Endodermal cell (in vitro differentiated cells): ENCODE data around the gene LACTBL1. TPM values are rescaled to one million over a fixed set of nuclear protein-coding genes. Genes with fewer than 3 reads are reported as not detected.
A peak's percentile ranks its signal among the peaks of the same experiment; 100 is the strongest.

Experiments used
- DNase-seq: peaks from one replicate; pipeline ENCODE4 v3.0.0-alpha.2; 2017
- H3K27ac ChIP-seq: 2 replicates; pipeline ENCODE4 v1.5.1; 2013; ENCODE audit warnings: mild to moderate bottlenecking, low read depth, low read length, moderate library complexity
- H3K27me3 ChIP-seq: 2 replicates; pipeline ENCODE4 v1.6.1; 2013; ENCODE audit warnings: mild to moderate bottlenecking, low read length, moderate library complexity; ENCODE audit not compliant: insufficient read depth, control insufficient read depth, poor library complexity, severe bottlenecking
- H3K36me3 ChIP-seq: 2 replicates; pipeline ENCODE4 v1.7.0; 2013; ENCODE audit warnings: mild to moderate bottlenecking, low read length, moderate library complexity; ENCODE audit not compliant: control insufficient read depth, insufficient read depth
- H3K4me1 ChIP-seq: one replicate; pipeline ENCODE4 v1.7.0; 2013; ENCODE audit warnings: low read length; ENCODE audit not compliant: control insufficient read depth, insufficient read depth
- H3K4me3 ChIP-seq: 2 replicates; pipeline ENCODE4 v1.5.1; 2013; ENCODE audit warnings: mild to moderate bottlenecking, low read length, moderate library complexity
- H3K9ac ChIP-seq: 2 replicates; pipeline ENCODE4 v1.6.1; 2013; ENCODE audit warnings: mild to moderate bottlenecking, low read length, moderate library complexity; ENCODE audit not compliant: poor library complexity, severe bottlenecking; ENCODE audit errors: extremely low read depth
- H3K9me3 ChIP-seq: 2 replicates; pipeline ENCODE4 v1.6.1; 2013; ENCODE audit warnings: mild to moderate bottlenecking, low read length, moderate library complexity; ENCODE audit not compliant: control insufficient read depth
- H3K27ac Mint-ChIP-seq: 2 replicates; pipeline ENCODE4 v1.8.0; 2020; ENCODE audit warnings: mixed read lengths
- H3K27me3 Mint-ChIP-seq: 2 replicates; pipeline ENCODE4 v1.8.0; 2021; ENCODE audit warnings: mild to moderate bottlenecking, mixed read lengths; ENCODE audit not compliant: insufficient read depth
- H3K36me3 Mint-ChIP-seq: 2 replicates; pipeline ENCODE4 v1.8.0; 2020; ENCODE audit warnings: low read depth, mixed read lengths
- H3K4me1 Mint-ChIP-seq: 2 replicates; pipeline ENCODE4 v1.8.0; 2020; ENCODE audit warnings: mixed read lengths
- H3K4me3 Mint-ChIP-seq: 2 replicates; pipeline ENCODE4 v1.8.0; 2020; ENCODE audit warnings: mild to moderate bottlenecking, moderate library complexity, mixed read lengths
- H3K9me3 Mint-ChIP-seq: 2 replicates; pipeline ENCODE4 v1.8.0; 2020; ENCODE audit warnings: mild to moderate bottlenecking, mixed read lengths
- CTCF ChIP-seq: fragments of 200-600 bp; sonication (generic); conservative IDR thresholded peaks from 2 replicates; pipeline ENCODE4 v1.5.0; 2021; ENCODE audit warnings: antibody characterized with exemption, mild to moderate bottlenecking
- WGBS, 2 experiments: methylation state at CpG; one replicate each; pipeline versions ENCODE4 v1.1.5 to v1.1.7; 2013; ENCODE audit warnings: missing lambda C conversion rate in 2 of 2, mixed read lengths in 1 of 2; ENCODE audit not compliant: insufficient coverage in 1 of 2, insufficient read length in 1 of 2; 5-methylcytosine and 5-hydroxymethylcytosine counted together
- total RNA-seq, 2 donors: library from RNA; stranded (reverse); fragmentation: NEBNext Ultra II Directional in 1 of 2; extraction: Animal tissue kit (Norgen Biotek cat#: 25700) in 1 of 2; gene quantifications; 2 replicates in 1 of 2; 3 replicates in 1 of 2; pipeline ENCODE4 v1.2.1, GENCODE V29; 2021

Gene LACTBL1
- total RNA-seq, 2 donors from 2014 or later, result not detected

GRCh38 chr1:22975694-22976093, 3.0 kb upstream of the LACTBL1 start:
- Histone ChIP-seq H3K9ac (no peak overlapping the region), H3K9me3 (no peaks in the 10 kb centered on the region), H3K36me3 (no peaks in the 10 kb centered on the region), H3K4me3 (no peak overlapping the region), H3K27ac (no peak overlapping the region), H3K4me1 (peaks cover 6% of the 10 kb centered on the region), H3K27me3 (no peaks in the 10 kb centered on the region)
- peak overlapping the region; percentile 96 for H3K27ac Mint-ChIP-seq
- no peak for DNase-seq
- peaks cover 17% of the 10 kb centered on the region for H3K4me1 Mint-ChIP-seq
- no peak for TF ChIP-seq CTCF
- no peaks in the 10 kb centered on the region for H3K36me3 Mint-ChIP-seq
- 89 to 100% methylated on average over 2 to 3 of the region's 3 CpGs for WGBS, 2 experiments
- H3K9me3 Mint-ChIP-seq, result no peaks in the 10 kb centered on the region
- no peaks in the 10 kb centered on the region for H3K27me3 Mint-ChIP-seq
- H3K4me3 Mint-ChIP-seq, result no peak overlapping the region

GRCh38 chr1:22971611-22972405, 858 bp downstream of the LACTBL1 start:
- H3K27me3 ChIP-seq, result peaks cover 25% of the 10 kb centered on the region
- WGBS, 2 experiments, result 85 to 88% methylated on average over 1 to 5 of the region's 5 CpGs
- H3K4me3 ChIP-seq, result no peak overlapping the region
- H3K27ac Mint-ChIP-seq, result no peak overlapping the region
- no peak overlapping the region for H3K9ac ChIP-seq
- H3K4me1 ChIP-seq, result peaks cover 6% of the 10 kb centered on the region
- peaks cover 17% of the 10 kb centered on the region for H3K4me1 Mint-ChIP-seq
- no peak for TF ChIP-seq CTCF
- peaks cover 20% of the 10 kb centered on the region for H3K27me3 Mint-ChIP-seq
- no peaks in the 10 kb centered on the region for H3K36me3 ChIP-seq
- H3K36me3 Mint-ChIP-seq, result no peaks in the 10 kb centered on the region
- no peaks in the 10 kb centered on the region for H3K9me3 ChIP-seq
- H3K27ac ChIP-seq, result no peak overlapping the region
- peaks cover 1% of the 10 kb centered on the region for H3K9me3 Mint-ChIP-seq
- no peak overlapping the region for H3K4me3 Mint-ChIP-seq
- DNase-seq, result peak; percentile 51

GRCh38 chr1:22971161-22971560, 1.5 kb downstream of the LACTBL1 start:
- no peaks in the 10 kb centered on the region for H3K36me3 ChIP-seq
- peak overlapping the region; percentile 41 for H3K27ac ChIP-seq

More at GRCh38 chr1:22971161-22971560, 1.5 kb downstream of the LACTBL1 start:
- Histone ChIP-seq H3K9ac (no peak overlapping the region), H3K4me3 (no peak overlapping the region), H3K27me3 (peaks cover 25% of the 10 kb centered on the region), H3K4me1 (peaks cover 6% of the 10 kb centered on the region), H3K9me3 (no peaks in the 10 kb centered on the region)
- no peak for TF ChIP-seq CTCF
- no peak overlapping the region for H3K27ac Mint-ChIP-seq
- peaks cover 26% of the 10 kb centered on the region for H3K27me3 Mint-ChIP-seq
- H3K9me3 Mint-ChIP-seq, result peaks cover 7% of the 10 kb centered on the region
- no peaks in the 10 kb centered on the region for H3K36me3 Mint-ChIP-seq
- peak; percentile 13 for DNase-seq
- peaks cover 15% of the 10 kb centered on the region for H3K4me1 Mint-ChIP-seq
- WGBS, 2 experiments, result 72 to 100% methylated on average over 2 to 3 of the region's 3 CpGs
- no peak overlapping the region for H3K4me3 Mint-ChIP-seq
